ENCODE data around the gene GNB1. TPM values are rescaled to one million over a fixed set of nuclear protein-coding genes. Genes with fewer than 3 reads are reported as not detected.

The GNB1 gene
- total RNA-seq, 1 experiment from 2014 or later = 339 TPM

DNA sequence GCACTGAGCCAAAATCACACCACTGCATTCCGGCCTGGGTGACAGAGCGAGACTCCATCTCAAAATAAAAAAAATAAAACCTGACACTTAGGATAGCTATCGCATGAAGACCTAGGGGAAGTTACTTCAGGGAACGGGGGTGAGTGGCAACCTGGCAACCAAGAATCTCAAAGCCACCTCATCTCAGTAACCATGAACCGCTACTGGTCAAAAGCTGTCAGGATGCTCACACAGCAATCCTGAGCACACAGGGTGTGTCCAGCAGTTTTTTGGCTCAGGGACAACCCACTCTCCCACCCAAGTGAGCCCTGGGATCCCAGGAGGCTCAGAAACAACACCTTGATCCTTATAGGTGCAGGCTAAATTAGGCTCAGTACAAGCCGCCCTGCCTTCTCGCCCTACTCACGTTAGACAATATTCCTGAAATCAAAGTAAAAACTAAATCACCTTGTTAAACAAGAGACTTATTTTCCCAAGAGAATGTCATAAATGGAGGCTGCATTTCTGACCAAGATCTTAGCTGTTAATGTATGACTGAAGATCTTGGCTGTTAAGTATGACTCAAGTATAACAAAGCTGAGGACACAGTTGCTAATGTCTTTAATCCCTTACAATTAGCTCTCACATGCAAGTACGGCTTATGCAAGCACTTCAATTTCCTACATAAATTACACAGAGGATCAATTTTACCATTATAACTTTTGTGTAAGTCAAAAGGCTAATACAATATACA is 64.4 kb downstream of the GNB1 start (continued):
- TF ChIP-seq, protein P1, sequence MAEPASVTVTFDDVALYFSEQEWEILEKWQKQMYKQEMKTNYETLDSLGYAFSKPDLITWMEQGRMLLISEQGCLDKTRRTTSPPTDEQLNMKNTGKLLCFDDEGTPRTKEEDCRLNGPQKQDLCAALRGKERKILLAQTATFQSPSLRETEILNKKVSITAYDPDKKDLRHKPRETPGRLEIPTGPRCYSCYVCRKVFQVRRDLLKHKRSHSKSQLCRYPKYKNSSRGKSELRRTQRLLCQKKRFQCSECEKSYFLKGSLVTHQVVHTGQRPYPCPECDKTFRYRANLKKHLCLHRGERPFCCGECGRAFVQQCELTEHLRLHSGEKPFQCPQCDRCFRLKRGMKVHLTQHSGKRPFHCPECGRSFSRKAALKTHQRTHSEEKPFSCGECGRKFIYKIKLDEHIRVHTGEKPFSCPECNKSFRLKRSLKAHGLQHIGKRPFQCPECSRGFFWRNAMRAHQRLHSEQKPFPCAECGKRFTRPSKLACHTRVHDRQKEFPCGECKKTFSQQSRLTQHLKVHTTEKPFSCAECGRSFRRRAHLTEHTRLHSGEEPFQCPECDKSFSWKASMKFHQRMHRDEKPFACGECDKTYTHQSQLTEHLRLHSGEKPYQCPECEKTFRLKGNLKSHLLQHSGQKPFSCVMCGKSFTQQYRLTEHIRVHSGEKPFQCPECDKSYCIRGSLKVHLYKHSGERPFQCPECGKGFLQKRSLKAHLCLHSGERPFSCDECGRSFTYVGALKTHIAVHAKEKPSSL (CRISPR knock-in tag; conservative IDR thresholded peaks at IDR 0.05) = no peak
- TF ChIP-seq GRHL2 (CRISPR knock-in tag; IDR thresholded peaks at IDR 0.05; ENCODE audit: insufficient replicate concordance, severe bottlenecking) = no peak
- TF ChIP-seq, protein P2, sequence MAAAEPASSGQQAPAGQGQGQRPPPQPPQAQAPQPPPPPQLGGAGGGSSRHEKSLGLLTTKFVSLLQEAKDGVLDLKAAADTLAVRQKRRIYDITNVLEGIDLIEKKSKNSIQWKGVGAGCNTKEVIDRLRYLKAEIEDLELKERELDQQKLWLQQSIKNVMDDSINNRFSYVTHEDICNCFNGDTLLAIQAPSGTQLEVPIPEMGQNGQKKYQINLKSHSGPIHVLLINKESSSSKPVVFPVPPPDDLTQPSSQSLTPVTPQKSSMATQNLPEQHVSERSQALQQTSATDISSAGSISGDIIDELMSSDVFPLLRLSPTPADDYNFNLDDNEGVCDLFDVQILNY (CRISPR knock-in tag; IDR thresholded peaks at IDR 0.05) = no peak
- TF ChIP-seq, protein P3, sequence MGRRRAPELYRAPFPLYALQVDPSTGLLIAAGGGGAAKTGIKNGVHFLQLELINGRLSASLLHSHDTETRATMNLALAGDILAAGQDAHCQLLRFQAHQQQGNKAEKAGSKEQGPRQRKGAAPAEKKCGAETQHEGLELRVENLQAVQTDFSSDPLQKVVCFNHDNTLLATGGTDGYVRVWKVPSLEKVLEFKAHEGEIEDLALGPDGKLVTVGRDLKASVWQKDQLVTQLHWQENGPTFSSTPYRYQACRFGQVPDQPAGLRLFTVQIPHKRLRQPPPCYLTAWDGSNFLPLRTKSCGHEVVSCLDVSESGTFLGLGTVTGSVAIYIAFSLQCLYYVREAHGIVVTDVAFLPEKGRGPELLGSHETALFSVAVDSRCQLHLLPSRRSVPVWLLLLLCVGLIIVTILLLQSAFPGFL (CRISPR knock-in tag; IDR thresholded peaks at IDR 0.05; ENCODE audit: borderline replicate concordance) = no peak
- no peak for TF ChIP-seq JUN (CRISPR knock-in tag; IDR thresholded peaks at IDR 0.05)
- no peak for TF ChIP-seq HMGA2 (CRISPR knock-in tag; IDR thresholded peaks at IDR 0.05)
- TF ChIP-seq RORB (CRISPR knock-in tag; IDR thresholded peaks at IDR 0.05) = no peak
- no peak for TF ChIP-seq TCF7 (CRISPR knock-in tag; IDR thresholded peaks at IDR 0.05; ENCODE audit: low read depth)
- TF ChIP-seq ZNF423 (CRISPR knock-in tag; IDR thresholded peaks at IDR 0.05) = no peak
- TF ChIP-seq NR1H2 (CRISPR knock-in tag; IDR thresholded peaks at IDR 0.05) = no peak
- TF ChIP-seq, protein P4, sequence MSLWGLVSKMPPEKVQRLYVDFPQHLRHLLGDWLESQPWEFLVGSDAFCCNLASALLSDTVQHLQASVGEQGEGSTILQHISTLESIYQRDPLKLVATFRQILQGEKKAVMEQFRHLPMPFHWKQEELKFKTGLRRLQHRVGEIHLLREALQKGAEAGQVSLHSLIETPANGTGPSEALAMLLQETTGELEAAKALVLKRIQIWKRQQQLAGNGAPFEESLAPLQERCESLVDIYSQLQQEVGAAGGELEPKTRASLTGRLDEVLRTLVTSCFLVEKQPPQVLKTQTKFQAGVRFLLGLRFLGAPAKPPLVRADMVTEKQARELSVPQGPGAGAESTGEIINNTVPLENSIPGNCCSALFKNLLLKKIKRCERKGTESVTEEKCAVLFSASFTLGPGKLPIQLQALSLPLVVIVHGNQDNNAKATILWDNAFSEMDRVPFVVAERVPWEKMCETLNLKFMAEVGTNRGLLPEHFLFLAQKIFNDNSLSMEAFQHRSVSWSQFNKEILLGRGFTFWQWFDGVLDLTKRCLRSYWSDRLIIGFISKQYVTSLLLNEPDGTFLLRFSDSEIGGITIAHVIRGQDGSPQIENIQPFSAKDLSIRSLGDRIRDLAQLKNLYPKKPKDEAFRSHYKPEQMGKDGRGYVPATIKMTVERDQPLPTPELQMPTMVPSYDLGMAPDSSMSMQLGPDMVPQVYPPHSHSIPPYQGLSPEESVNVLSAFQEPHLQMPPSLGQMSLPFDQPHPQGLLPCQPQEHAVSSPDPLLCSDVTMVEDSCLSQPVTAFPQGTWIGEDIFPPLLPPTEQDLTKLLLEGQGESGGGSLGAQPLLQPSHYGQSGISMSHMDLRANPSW (CRISPR knock-in tag; conservative IDR thresholded peaks at IDR 0.05; ENCODE audit: low read depth) = no peak
- no peak for TF ChIP-seq ZNF671 (CRISPR knock-in tag; IDR thresholded peaks at IDR 0.05)
- no peak for TF ChIP-seq NFYB (CRISPR knock-in tag; conservative IDR thresholded peaks at IDR 0.05; ENCODE audit: low read depth)

DNA sequence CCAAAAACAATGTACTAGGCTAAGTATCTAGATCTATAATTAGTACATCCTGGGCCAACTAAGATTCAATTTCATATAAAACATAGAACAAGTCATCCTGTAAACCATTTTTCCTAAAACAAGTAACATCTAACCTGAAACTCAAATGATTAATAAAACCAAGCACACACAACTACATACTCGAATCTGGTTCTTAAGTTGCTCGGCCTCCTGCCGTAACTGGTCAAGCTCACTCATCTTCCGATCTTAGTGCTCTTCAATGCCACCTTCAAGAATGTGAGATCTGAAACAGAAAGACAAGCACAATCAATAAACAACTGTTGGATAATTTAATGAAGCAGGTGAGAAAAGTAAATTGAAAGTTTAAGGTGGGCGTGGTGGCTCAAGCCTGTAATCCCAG is 65.7 kb downstream of the GNB1 start:
- TF ChIP-seq SMAD3 (CRISPR knock-in tag; IDR thresholded peaks at IDR 0.05; ENCODE audit: borderline replicate concordance) (no peak), ZNF317 (CRISPR knock-in tag; IDR thresholded peaks at IDR 0.05; ENCODE audit: borderline replicate concordance, low read depth) (no peak), GRHL2 (CRISPR knock-in tag; IDR thresholded peaks at IDR 0.05; ENCODE audit: insufficient replicate concordance, severe bottlenecking) (no peak), GTF2I (CRISPR knock-in tag; conservative IDR thresholded peaks at IDR 0.05) (no peak), MYBL2 (CRISPR knock-in tag; IDR thresholded peaks at IDR 0.05) (no peak), CREB1 (CRISPR knock-in tag; IDR thresholded peaks at IDR 0.05) (no peak), ZNF416 (CRISPR knock-in tag; IDR thresholded peaks at IDR 0.05) (no peak)
- TF ChIP-seq, protein P5, sequence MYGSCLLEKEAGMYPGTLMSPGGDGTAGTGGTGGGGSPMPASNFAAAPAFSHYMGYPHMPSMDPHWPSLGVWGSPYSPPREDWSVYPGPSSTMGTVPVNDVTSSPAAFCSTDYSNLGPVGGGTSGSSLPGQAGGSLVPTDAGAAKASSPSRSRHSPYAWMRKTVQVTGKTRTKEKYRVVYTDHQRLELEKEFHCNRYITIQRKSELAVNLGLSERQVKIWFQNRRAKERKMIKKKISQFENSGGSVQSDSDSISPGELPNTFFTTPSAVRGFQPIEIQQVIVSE (CRISPR knock-in tag; IDR thresholded peaks at IDR 0.05; ENCODE audit: borderline replicate concordance) = no peak
- TF ChIP-seq, protein P6, sequence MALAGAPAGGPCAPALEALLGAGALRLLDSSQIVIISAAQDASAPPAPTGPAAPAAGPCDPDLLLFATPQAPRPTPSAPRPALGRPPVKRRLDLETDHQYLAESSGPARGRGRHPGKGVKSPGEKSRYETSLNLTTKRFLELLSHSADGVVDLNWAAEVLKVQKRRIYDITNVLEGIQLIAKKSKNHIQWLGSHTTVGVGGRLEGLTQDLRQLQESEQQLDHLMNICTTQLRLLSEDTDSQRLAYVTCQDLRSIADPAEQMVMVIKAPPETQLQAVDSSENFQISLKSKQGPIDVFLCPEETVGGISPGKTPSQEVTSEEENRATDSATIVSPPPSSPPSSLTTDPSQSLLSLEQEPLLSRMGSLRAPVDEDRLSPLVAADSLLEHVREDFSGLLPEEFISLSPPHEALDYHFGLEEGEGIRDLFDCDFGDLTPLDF (CRISPR knock-in tag; IDR thresholded peaks at IDR 0.05) = no peak
- TF ChIP-seq, protein P7, sequence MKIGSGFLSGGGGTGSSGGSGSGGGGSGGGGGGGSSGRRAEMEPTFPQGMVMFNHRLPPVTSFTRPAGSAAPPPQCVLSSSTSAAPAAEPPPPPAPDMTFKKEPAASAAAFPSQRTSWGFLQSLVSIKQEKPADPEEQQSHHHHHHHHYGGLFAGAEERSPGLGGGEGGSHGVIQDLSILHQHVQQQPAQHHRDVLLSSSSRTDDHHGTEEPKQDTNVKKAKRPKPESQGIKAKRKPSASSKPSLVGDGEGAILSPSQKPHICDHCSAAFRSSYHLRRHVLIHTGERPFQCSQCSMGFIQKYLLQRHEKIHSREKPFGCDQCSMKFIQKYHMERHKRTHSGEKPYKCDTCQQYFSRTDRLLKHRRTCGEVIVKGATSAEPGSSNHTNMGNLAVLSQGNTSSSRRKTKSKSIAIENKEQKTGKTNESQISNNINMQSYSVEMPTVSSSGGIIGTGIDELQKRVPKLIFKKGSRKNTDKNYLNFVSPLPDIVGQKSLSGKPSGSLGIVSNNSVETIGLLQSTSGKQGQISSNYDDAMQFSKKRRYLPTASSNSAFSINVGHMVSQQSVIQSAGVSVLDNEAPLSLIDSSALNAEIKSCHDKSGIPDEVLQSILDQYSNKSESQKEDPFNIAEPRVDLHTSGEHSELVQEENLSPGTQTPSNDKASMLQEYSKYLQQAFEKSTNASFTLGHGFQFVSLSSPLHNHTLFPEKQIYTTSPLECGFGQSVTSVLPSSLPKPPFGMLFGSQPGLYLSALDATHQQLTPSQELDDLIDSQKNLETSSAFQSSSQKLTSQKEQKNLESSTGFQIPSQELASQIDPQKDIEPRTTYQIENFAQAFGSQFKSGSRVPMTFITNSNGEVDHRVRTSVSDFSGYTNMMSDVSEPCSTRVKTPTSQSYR (CRISPR knock-in tag; IDR thresholded peaks at IDR 0.05) = no peak
- Mint-ChIP-seq H3K27ac (peak overlapping the region; percentile 39), H3K27me3 (ENCODE audit: low read depth) (no peaks in the 10 kb centered on the region), H3K9me3 (no peaks in the 10 kb centered on the region), H3K36me3 (peaks cover 29% of the 10 kb centered on the region), H3K4me3 (no peak overlapping the region), H3K4me1 (peaks cover 25% of the 10 kb centered on the region)
- ATAC-seq (no peak), DNase-seq (ENCODE audit: low spot score) (no peak)
- ChIA-PET POLR2A (no interaction called here), CTCF (interaction anchor here (0.7 to 1.2 kb wide), 2 partner anchors 17 to 70 kb away, joined by 3 to 4 read pairs; no protein-coding TSS in a partner anchor)

Data from WTC11 (cell line).